NCI-H2196 treated with DMSO at 0.1 percent for 48 hours (cell line): ENCODE measurements around the gene ATOSA.

Experiments used
- DNase-seq: peaks from one replicate; lab custom pipeline; 2025; ENCODE audit not compliant: unreplicated experiment; lab: John Stamatoyannopoulos, UW

The ATOSA gene

GRCh38 chr15:52653431-52653964 lies 25.7 kb downstream of the ATOSA start:
- no peak for DNase-seq

DNA sequence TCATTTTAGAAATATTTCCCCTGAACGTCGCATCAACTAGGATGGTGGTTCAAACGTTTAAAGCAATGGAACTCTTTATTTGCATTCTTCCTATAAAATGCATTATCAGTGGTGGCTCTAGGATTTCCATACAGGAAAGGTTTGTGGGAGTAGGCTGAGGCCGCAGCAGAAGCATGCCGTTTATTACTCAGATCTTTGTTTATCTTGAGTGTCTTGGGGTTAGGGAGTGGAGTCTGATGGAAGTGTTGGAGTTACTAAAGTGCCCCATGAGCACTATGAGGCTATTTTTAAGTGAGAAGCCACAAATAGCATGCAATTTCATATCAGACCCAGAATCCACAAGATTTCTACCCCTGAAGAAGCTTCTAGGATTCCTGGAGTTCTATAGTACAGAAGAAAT lies 26.2 kb downstream of the ATOSA start:
- no peak for DNase-seq

GRCh38 chr15:52652286-52652685 lies 26.9 kb downstream of the ATOSA start:
- DNase-seq = no peak

GRCh38 chr15:52651868-52652267 lies 27.3 kb downstream of the ATOSA start:
- peak; percentile 70 for DNase-seq

GRCh38 chr15:52651114-52651513 lies 28.1 kb downstream of the ATOSA start:
- DNase-seq = no peak

DNA sequence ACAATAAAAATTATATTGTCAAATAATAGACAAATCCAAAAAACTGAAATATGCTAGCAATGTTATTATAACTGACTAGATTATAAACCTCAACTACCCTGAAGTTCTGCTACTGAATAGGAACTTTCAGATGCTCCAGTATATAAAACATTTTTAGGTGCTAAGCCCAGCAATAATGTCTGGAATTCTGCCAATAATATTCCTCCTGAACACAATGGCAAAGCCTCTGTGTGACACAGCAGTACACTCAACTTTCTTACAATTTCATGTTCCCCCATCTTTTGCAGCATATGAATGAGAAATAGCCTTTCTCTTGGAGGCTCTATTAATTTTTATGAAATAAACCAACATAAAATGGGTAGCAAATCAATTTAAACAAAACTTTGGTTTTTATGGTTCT lies 29.5 kb downstream of the ATOSA start:
- no peak for DNase-seq

GRCh38 chr15:52645916-52646315 lies 33.3 kb downstream of the ATOSA start:
- no peak for DNase-seq

GRCh38 chr15:52642386-52643361 lies 36.5 kb downstream of the ATOSA start:
- no peak for DNase-seq

- DNase-seq = no peak
Observed at GRCh38 chr15:52636459-52636858, 42.7 kb downstream of the ATOSA start.

GRCh38 chr15:52635908-52636307 lies 43.3 kb downstream of the ATOSA start:
- DNase-seq = no peak
